ENCODE data around the gene BET1L. TPM values are rescaled to one million over a fixed set of nuclear protein-coding genes. Genes with fewer than 3 reads are reported as not detected.

Gene BET1L
- total and polyA plus RNA-seq, 2 donors (not counting 1 experiment from before 2014, with no cell fraction given), result 21.1 to 70.2 TPM

GRCh38 chr11:232783-233565, 25.8 kb upstream of the BET1L start:
- no peaks in the 10 kb centered on the region for H3K9me3 ChIP-seq (ENCODE audit: control insufficient read depth, insufficient read depth, low read depth, low read length)
- H3K4me1 ChIP-seq (ENCODE audit: control insufficient read depth, extremely low read depth, insufficient read depth, low read length), result peaks cover 5% of the 10 kb centered on the region
- DNase-seq (ENCODE audit: low read depth in 2 of 2), result no peak
- H3K27me3 ChIP-seq (ENCODE audit: control insufficient read depth, insufficient read depth, low read length), result no peaks in the 10 kb centered on the region
- H3K4me2 ChIP-seq (ENCODE audit: extremely low read depth, insufficient read depth, low read length), result no peak overlapping the region
- peaks cover 15% of the 10 kb centered on the region for H3K79me2 ChIP-seq (ENCODE audit: control insufficient read depth, insufficient read depth, low read length)
- TF ChIP-seq EZH2 (IDR thresholded peaks at IDR 0.05; ENCODE audit: low read length, missing control alignments), result no peak
- TF ChIP-seq CTCF (conservative IDR thresholded peaks at IDR 0.05 in 1 of 2, IDR thresholded peaks at IDR 0.05 in 1 of 2; ENCODE audit: low read depth in 1 of 2, low read length in 2 of 2), result no peak
- no peaks in the 10 kb centered on the region for H4K20me1 ChIP-seq (ENCODE audit: control insufficient read depth, extremely low read depth, insufficient read depth, low read length)
- no peak overlapping the region for H2AFZ ChIP-seq (ENCODE audit: low read length)
- no peak overlapping the region for H3K4me3 ChIP-seq (replicated peaks in 1 of 4; ENCODE audit: control extremely low read depth in 1 of 4, insufficient read depth in 1 of 4, low read depth in 3 of 4, low read length in 4 of 4)
- H3K9ac ChIP-seq (ENCODE audit: insufficient read depth, low read length), result no peak overlapping the region
- H3K27ac ChIP-seq (ENCODE audit: insufficient read depth, low read length), result no peak overlapping the region
- H3K36me3 ChIP-seq (ENCODE audit: control insufficient read depth, insufficient read depth, low read length), result no peaks in the 10 kb centered on the region

- no peak for TF ChIP-seq CTCF (conservative IDR thresholded peaks at IDR 0.05 in 1 of 2, IDR thresholded peaks at IDR 0.05 in 1 of 2; ENCODE audit: low read depth in 1 of 2, low read length in 2 of 2)
- Histone ChIP-seq H3K9me3 (ENCODE audit: control insufficient read depth, insufficient read depth, low read depth, low read length) (no peaks in the 10 kb centered on the region), H3K4me2 (ENCODE audit: extremely low read depth, insufficient read depth, low read length) (no peak overlapping the region), H3K4me1 (ENCODE audit: control insufficient read depth, extremely low read depth, insufficient read depth, low read length) (peaks cover 2% of the 10 kb centered on the region), H3K4me3 (replicated peaks in 1 of 4; ENCODE audit: control extremely low read depth in 1 of 4, insufficient read depth in 1 of 4, low read depth in 3 of 4, low read length in 4 of 4) (no peak overlapping the region), H3K9ac (ENCODE audit: insufficient read depth, low read length) (no peak overlapping the region), H3K36me3 (ENCODE audit: control insufficient read depth, insufficient read depth, low read length) (no peaks in the 10 kb centered on the region), H4K20me1 (ENCODE audit: control insufficient read depth, extremely low read depth, insufficient read depth, low read length) (no peaks in the 10 kb centered on the region), H3K79me2 (ENCODE audit: control insufficient read depth, insufficient read depth, low read length) (no peaks in the 10 kb centered on the region), H2AFZ (ENCODE audit: low read length) (no peak overlapping the region), H3K27ac (ENCODE audit: insufficient read depth, low read length) (no peak overlapping the region), H3K27me3 (ENCODE audit: control insufficient read depth, insufficient read depth, low read length) (no peaks in the 10 kb centered on the region)
- no peak for DNase-seq (ENCODE audit: low read depth in 2 of 2)
Observed at GRCh38 chr11:230431-230830, 23.2 kb upstream of the BET1L start.

GRCh38 chr11:227824-228379, 20.7 kb upstream of the BET1L start:
- no peaks in the 10 kb centered on the region for H3K79me2 ChIP-seq (ENCODE audit: control insufficient read depth, insufficient read depth, low read length)
- TF ChIP-seq CTCF (conservative IDR thresholded peaks at IDR 0.05 in 1 of 2, IDR thresholded peaks at IDR 0.05 in 1 of 2; ENCODE audit: low read depth in 1 of 2, low read length in 2 of 2) (no peak), EZH2 (IDR thresholded peaks at IDR 0.05; ENCODE audit: low read length, missing control alignments) (no peak)
- no peak overlapping the region for H3K4me2 ChIP-seq (ENCODE audit: extremely low read depth, insufficient read depth, low read length)
- H3K9ac ChIP-seq (ENCODE audit: insufficient read depth, low read length), result no peak overlapping the region
- H4K20me1 ChIP-seq (ENCODE audit: control insufficient read depth, extremely low read depth, insufficient read depth, low read length), result no peaks in the 10 kb centered on the region
- H3K9me3 ChIP-seq (ENCODE audit: control insufficient read depth, insufficient read depth, low read depth, low read length), result no peaks in the 10 kb centered on the region
- peaks cover 5% of the 10 kb centered on the region for H3K4me1 ChIP-seq (ENCODE audit: control insufficient read depth, extremely low read depth, insufficient read depth, low read length)
- H2AFZ ChIP-seq (ENCODE audit: low read length), result no peak overlapping the region
- no peaks in the 10 kb centered on the region for H3K27me3 ChIP-seq (ENCODE audit: control insufficient read depth, insufficient read depth, low read length)
- no peak for DNase-seq (ENCODE audit: low read depth in 2 of 2)
- H3K36me3 ChIP-seq (ENCODE audit: control insufficient read depth, insufficient read depth, low read length), result no peaks in the 10 kb centered on the region
- no peak overlapping the region for H3K27ac ChIP-seq (ENCODE audit: insufficient read depth, low read length)
- H3K4me3 ChIP-seq (replicated peaks in 1 of 4; ENCODE audit: control extremely low read depth in 1 of 4, insufficient read depth in 1 of 4, low read depth in 3 of 4, low read length in 4 of 4), result no peak overlapping the region

All from fibroblast of lung (primary cell).